Hepatocyte (in vitro differentiated cells): ENCODE results near the gene ZBTB7B.

Experiments used
- CTCF ChIP-seq: fragments of 200-600 bp; sonication (generic); IDR thresholded peaks from 2 replicates; pipeline ENCODE4 v1.5.1; 2016; ENCODE audit warnings: antibody characterized with exemption, mild to moderate bottlenecking; ENCODE audit not compliant: poor library complexity
- EZH2 ChIP-seq: fragments of 200-600 bp; sonication (generic); IDR thresholded peaks from 2 replicates; pipeline ENCODE4 v1.6.1; 2016; ENCODE audit warnings: antibody characterized with exemption, mild to moderate bottlenecking, borderline replicate concordance
- EZH2phosphoT487 ChIP-seq: fragments of 200-600 bp; sonication (generic); IDR thresholded peaks from one replicate; pipeline ENCODE4 v1.6.1; 2018; ENCODE audit warnings: antibody characterized with exemption, mild to moderate bottlenecking, low read depth, moderate library complexity; ENCODE audit not compliant: unreplicated experiment, severe bottlenecking

GRCh38 chr1:154972213-154972516 is 30.4 kb upstream of the ZBTB7B start:
- no peak for TF ChIP-seq CTCF
- no peak for TF ChIP-seq EZH2phosphoT487
- no peak for TF ChIP-seq EZH2
